ENCODE measurements around the gene GOLIM4.
"Not testable (repeated sequence)": the region's sequence is repeated elsewhere in the genome, so short reads cannot be mapped to it uniquely, and the experiment has no call there.

GOLIM4 gene

DNA sequence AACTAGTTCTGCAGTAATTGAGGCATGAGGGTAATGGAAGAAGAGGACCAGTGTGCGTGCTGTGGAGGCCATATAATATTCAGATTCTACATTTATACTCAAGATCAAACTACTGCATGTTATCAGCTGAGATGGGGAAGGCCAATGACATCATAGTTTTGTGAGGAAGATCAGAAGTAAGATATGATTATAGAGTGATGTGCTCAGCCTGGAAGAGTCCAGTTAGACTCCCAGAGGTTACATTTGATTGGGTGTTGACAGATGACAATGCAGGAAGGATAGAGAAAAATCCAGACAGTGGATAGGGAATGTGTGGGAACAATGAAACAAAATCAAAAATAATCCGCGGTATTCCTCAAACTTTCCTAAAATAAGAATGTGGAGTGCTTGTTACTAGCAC, 35.4 kb downstream of the GOLIM4 start:
- Histone ChIP-seq H3K9me3 (ENCODE audit: low read length) (peaks cover 5% of the 10 kb centered on the region), H3K4me1 (ENCODE audit: insufficient read depth, low read length) (peaks cover 6% of the 10 kb centered on the region)

DNA sequence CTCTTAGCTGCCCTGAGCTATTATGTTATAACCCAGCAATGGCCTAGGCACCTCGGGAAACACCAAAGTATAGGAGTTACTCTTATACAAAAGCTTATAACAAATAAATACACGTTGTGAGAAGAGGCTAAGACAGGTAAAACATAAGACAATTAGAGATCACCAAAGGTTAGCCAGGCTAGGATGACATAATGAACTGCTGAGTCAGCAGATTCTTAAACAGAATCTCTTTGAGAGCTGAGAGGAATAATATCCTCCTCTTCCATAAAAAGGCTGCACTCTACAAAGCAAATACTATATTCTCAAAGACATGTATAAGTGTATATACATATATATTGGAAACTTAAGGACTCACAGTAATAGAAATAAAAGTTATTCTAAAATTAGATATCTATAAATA, 37.2 kb downstream of the GOLIM4 start:
- Histone ChIP-seq H3K4me3 (ENCODE audit: low read length) (no peak overlapping the region), H2AFZ (ENCODE audit: low read depth, low read length) (no peak overlapping the region), H3K36me3 (ENCODE audit: insufficient read depth, low read length) (no peaks in the 10 kb centered on the region), H3K4me1 (ENCODE audit: insufficient read depth, low read length) (no peaks in the 10 kb centered on the region), H3K27me3 (ENCODE audit: insufficient read depth, low read length) (no peaks in the 10 kb centered on the region), H3K9me3 (ENCODE audit: low read length) (peaks cover 9% of the 10 kb centered on the region)

More for the DNA sequence above, 35.4 kb downstream of the GOLIM4 start:
- no peaks in the 10 kb centered on the region for H3K27me3 ChIP-seq (ENCODE audit: insufficient read depth, low read length)
- H3K4me3 ChIP-seq (ENCODE audit: low read length) = no peak overlapping the region
- H2AFZ ChIP-seq (ENCODE audit: low read depth, low read length) = no peak overlapping the region
- no peaks in the 10 kb centered on the region for H3K36me3 ChIP-seq (ENCODE audit: insufficient read depth, low read length)

DNA sequence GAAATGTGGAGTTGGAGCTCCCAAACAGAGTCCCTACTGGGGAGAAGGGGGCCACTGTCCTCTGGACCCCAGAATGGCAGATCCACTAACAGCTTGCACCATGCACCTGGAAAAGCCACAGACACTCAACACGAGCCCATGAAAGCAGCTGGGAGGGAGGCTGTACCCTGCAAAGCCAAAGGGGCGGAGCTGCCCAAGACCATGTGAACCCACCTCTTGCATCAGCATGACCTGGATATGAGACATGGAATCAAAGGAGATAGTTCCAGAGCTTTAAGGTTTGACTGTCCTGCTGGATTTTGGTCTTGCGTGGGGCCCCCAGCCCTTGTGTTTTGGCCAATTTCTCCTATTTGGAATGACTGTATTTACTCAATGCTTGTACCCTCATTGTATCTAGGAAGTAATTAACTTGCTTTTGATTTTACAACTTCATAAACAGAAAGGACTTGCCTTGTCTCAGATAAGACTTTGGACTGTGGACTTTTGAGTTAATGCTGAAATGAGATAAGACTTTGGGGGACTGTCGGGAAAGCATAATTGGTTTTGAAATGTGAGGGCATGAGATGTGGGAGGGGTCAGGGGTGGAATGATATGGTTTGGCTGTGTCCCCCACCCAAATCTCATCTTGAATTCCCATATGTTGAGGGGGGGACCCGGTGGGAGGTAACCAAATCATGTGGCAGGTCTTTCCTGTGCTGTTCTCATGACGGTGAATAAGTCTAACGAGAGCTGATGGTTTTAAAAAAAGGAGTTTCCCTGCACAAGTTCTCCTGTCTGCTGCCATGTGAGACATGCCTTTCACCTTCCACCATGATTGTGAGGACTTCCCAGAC, 39.1 kb downstream of the GOLIM4 start:
- not testable (repeated sequence) for H3K27me3 ChIP-seq (ENCODE audit: insufficient read depth, low read length)

DNA sequence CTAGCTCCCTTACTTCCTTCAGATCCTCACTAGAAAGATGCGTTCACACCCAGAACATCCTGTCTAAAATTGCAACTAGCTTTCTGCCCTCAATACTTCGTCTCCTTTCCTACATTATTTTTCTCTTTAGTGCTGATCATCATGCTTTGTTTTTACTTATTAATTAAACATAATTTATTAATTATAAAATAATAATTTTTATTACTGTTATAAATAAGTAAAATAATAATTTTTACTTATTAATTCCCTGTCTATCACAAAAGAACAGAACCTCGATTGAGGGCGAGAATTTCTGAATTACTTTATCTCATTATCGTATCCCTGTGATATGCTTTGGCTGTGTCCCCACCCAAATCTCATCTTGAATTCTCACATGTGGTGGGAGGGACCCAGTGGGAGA, 41.3 kb downstream of the GOLIM4 start:
- H3K36me3 ChIP-seq (ENCODE audit: insufficient read depth, low read length) = no peaks in the 10 kb centered on the region
- H2AFZ ChIP-seq (ENCODE audit: low read depth, low read length) = no peak overlapping the region
- peaks cover 9% of the 10 kb centered on the region for H3K9me3 ChIP-seq (ENCODE audit: low read length)
- no peak overlapping the region for H3K4me3 ChIP-seq (ENCODE audit: low read length)
- H3K4me1 ChIP-seq (ENCODE audit: insufficient read depth, low read length) = no peaks in the 10 kb centered on the region
- no peaks in the 10 kb centered on the region for H3K27me3 ChIP-seq (ENCODE audit: insufficient read depth, low read length)

More for the DNA sequence above, 39.1 kb downstream of the GOLIM4 start:
- H3K4me3 ChIP-seq (ENCODE audit: low read length); H2AFZ ChIP-seq (ENCODE audit: low read depth, low read length); H3K4me1 ChIP-seq (ENCODE audit: insufficient read depth, low read length); H3K36me3 ChIP-seq (ENCODE audit: insufficient read depth, low read length); H3K9me3 ChIP-seq (ENCODE audit: low read length): not testable (repeated sequence)

DNA sequence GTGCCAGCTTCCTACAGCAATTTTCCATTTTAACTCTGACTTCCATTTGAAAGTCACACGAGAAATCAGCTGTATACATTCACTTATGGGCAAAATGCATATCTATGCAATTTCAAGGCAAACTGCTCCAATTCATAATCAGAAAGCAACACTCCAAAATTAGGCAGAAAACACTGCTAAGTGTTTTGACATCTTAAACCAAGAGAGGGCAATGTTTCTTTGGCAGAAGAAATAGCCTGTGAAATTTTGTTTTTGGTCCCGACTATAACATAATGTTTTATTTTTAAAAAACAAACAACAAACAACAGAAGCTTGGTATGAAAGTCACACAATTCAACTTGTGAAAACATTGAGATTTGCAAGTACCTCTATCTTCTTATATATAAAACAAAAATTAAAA, 42.6 kb downstream of the GOLIM4 start:
- H2AFZ ChIP-seq (ENCODE audit: low read depth, low read length) = no peak overlapping the region

DNA sequence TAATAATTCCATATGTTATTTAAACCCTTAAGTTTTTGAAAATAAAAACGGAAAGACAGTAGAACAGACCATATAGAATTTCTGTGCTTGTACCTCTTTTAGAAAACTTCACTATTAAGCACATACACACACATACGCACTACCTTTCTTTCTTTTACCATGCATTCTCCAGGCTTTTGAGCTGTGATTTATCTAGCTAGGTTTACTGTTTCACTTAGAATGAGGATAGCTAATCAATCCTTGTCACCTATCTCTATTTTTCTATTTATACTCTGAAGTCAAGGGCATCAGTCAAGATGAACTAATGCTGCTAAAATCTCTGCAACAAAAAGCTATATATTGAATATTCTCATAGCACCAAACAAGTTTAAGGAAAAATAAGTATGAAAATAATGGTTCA, 43.2 kb downstream of the GOLIM4 start:
- Histone ChIP-seq H3K9me3 (ENCODE audit: low read length) (peaks cover 9% of the 10 kb centered on the region), H3K36me3 (ENCODE audit: insufficient read depth, low read length) (no peaks in the 10 kb centered on the region), H3K4me1 (ENCODE audit: insufficient read depth, low read length) (peaks cover 3% of the 10 kb centered on the region), H3K4me3 (ENCODE audit: low read length) (no peak overlapping the region), H3K27me3 (ENCODE audit: insufficient read depth, low read length) (no peaks in the 10 kb centered on the region), H2AFZ (ENCODE audit: low read depth, low read length) (no peak overlapping the region)

More for the DNA sequence above, 42.6 kb downstream of the GOLIM4 start:
- Histone ChIP-seq H3K36me3 (ENCODE audit: insufficient read depth, low read length) (no peaks in the 10 kb centered on the region), H3K4me3 (ENCODE audit: low read length) (no peak overlapping the region), H3K4me1 (ENCODE audit: insufficient read depth, low read length) (peaks cover 3% of the 10 kb centered on the region), H3K9me3 (ENCODE audit: low read length) (peaks cover 9% of the 10 kb centered on the region), H3K27me3 (ENCODE audit: insufficient read depth, low read length) (no peaks in the 10 kb centered on the region)

DNA sequence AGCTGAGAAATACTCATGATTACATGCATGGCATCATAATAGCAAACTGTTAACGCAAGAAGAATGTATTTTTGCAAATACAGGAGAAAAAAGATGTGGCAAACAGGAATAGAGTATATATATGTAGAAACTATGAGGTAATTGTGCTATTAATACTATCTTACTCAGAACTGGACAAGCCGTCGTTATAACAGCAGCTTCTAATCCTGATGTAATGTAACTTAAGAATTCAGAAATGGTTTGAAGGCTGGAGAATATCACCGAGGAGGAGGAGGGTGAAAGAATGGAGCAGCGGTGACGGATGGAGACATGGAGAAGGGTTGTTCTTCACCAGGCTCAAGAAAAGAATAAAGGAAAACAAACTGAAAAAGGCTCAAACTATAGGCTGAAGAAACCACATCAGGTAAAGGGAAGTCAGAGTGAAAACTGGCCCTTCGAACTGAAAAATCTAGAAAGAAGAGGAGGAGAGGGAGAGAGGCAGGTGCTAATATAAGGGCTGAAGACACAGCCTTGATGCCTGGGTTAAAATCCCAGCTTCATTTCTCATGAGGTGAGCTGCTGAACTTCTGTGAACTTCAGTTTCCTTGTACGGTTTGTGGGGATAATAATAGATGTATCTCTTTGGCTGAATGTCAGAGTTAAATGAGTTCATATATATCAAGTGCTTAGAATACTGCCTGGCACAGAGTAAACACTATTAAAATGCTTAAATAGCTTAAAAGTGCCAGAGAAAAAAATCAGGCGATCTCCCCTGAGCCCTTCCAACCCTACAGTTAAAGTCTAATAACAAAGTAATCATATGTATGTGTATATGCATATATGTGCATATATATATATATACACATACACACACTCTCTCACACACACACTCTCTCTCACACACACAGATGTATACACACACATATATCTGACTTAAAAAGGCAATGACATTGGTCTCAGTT, 43.9 kb downstream of the GOLIM4 start:
- peaks cover 3% of the 10 kb centered on the region for H3K4me1 ChIP-seq (ENCODE audit: insufficient read depth, low read length)
- H3K9me3 ChIP-seq (ENCODE audit: low read length) = peaks cover 7% of the 10 kb centered on the region
- H2AFZ ChIP-seq (ENCODE audit: low read depth, low read length) = no peak overlapping the region
- H3K27me3 ChIP-seq (ENCODE audit: insufficient read depth, low read length) = no peaks in the 10 kb centered on the region
- no peaks in the 10 kb centered on the region for H3K36me3 ChIP-seq (ENCODE audit: insufficient read depth, low read length)
- no peak overlapping the region for H3K4me3 ChIP-seq (ENCODE audit: low read length)

DNA sequence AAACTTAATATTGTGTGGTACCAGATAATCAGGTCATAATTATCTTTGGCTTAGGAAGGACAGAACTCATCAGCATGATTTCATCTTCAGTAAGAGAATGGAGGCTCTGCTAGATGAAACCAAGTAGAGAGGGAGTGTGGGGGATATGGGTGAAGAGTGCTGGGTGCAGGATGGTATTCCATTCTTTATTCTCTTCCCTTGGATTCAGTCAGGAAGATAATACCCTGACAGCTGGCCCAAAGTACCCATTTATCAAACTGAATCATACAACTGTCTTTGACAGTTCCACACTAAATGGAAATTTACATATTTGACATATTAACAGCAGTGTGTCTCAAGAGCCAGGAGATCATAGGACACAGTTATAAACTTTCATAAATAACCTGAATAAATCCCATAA, 44.7 kb downstream of the GOLIM4 start:
- H3K36me3 ChIP-seq (ENCODE audit: insufficient read depth, low read length) = no peaks in the 10 kb centered on the region
- no peak overlapping the region for H2AFZ ChIP-seq (ENCODE audit: low read depth, low read length)
- H3K4me1 ChIP-seq (ENCODE audit: insufficient read depth, low read length) = peaks cover 3% of the 10 kb centered on the region
- H3K4me3 ChIP-seq (ENCODE audit: low read length) = no peak overlapping the region
- H3K27me3 ChIP-seq (ENCODE audit: insufficient read depth, low read length) = no peaks in the 10 kb centered on the region
- peaks cover 4% of the 10 kb centered on the region for H3K9me3 ChIP-seq (ENCODE audit: low read length)

DNA sequence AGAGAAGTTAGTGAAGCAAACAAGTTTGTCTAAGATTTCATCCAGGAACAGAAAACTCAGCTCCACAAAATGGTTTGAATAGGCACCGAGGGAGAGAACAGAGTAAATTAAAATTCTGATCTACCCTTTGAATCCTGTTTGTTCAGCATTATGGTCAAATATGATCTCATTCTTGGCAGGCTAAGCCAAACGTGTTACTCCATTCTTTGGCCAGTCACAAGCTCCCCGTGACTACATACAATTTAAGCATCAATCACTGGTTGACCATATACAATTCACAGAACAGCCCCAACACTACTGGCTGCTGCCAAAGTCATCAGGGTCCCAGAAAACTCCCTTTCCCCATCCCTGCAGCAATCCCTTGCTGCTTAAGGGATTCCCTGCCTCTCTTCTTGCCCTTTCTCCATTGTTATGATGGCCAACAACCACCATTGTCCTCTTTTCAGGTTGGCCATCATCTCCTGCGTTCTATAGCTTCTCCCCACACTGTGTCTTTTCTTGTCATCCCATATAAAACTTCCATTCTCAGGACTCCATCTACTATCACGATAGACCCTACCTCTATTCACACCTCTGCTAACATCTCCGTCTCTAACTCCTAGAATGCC, 46.3 kb downstream of the GOLIM4 start:
- Histone ChIP-seq H3K4me1 (ENCODE audit: insufficient read depth, low read length) (peaks cover 3% of the 10 kb centered on the region), H2AFZ (ENCODE audit: low read depth, low read length) (no peak overlapping the region), H3K9me3 (ENCODE audit: low read length) (no peaks in the 10 kb centered on the region), H3K4me3 (ENCODE audit: low read length) (no peak overlapping the region), H3K27me3 (ENCODE audit: insufficient read depth, low read length) (no peaks in the 10 kb centered on the region), H3K36me3 (ENCODE audit: insufficient read depth, low read length) (no peaks in the 10 kb centered on the region)

DNA sequence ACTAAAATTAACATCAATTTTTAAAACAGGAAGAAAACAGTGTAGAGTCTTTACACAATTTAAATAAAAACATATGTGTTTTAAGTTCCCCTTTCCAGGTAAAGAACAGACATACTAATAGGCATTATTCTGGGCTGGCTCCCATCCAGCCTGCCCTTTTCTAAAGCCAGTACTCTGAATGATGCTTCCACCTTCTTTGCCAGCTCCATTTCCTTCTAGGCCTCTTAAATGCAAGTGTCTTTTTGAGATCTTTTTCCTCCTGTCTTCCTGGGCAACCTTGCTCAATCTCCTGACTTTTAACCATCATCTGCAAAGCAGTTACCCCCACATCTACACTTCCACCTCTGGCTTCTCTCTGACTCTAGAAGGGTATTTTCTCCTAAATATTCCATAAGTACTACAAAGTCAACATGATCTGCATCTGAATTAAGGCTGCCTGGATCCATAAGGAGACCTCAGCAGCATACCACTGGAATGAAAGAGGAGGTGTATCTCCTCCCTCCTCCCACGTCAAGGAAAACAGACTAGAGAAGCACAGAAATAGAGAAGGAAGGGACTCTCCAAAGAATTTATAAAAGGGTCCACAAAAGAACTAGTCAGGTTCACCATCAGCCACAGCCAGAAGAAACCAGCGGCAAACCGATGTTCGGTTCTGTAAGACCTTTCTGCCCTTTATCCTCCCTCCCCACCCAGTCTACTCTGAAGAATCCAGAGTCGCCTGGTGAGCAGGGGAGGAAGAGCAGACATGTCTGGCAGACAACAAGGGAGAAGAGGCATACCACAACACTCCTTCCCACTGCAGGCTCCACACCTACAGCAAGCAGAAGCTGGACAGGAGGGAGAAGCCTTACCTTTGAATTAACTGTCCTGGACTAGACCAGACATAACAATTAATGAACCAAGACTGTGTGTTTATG, 47.1 kb downstream of the GOLIM4 start:
- H3K27me3 ChIP-seq (ENCODE audit: insufficient read depth, low read length) = no peaks in the 10 kb centered on the region
- H3K4me3 ChIP-seq (ENCODE audit: low read length) = no peak overlapping the region
- H3K4me1 ChIP-seq (ENCODE audit: insufficient read depth, low read length) = peaks cover 3% of the 10 kb centered on the region
- no peaks in the 10 kb centered on the region for H3K9me3 ChIP-seq (ENCODE audit: low read length)
- peaks cover 5% of the 10 kb centered on the region for H3K36me3 ChIP-seq (ENCODE audit: insufficient read depth, low read length)
- no peak overlapping the region for H2AFZ ChIP-seq (ENCODE audit: low read depth, low read length)

DNA sequence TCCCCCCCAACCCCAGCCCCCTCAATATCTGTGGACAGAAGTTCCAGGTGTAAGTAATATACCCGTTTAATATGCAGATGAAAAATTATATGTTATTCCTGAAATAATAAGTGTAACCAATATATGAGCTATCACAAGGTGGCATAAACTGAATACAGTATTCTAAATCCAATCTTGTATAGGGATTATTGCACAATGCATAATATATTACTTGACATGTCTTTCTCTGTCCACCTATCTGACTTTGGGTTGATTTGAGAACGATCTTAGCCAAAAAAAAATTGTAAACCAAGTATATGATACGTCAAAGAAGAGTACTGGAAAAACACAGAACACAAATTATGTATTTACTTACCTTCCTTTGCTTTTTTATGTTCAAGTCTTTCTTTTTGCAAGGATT, 47.8 kb downstream of the GOLIM4 start:
- no peak overlapping the region for H2AFZ ChIP-seq (ENCODE audit: low read depth, low read length)
- no peak overlapping the region for H3K4me3 ChIP-seq (ENCODE audit: low read length)
- H3K36me3 ChIP-seq (ENCODE audit: insufficient read depth, low read length) = peaks cover 10% of the 10 kb centered on the region
- H3K4me1 ChIP-seq (ENCODE audit: insufficient read depth, low read length) = peaks cover 3% of the 10 kb centered on the region
- H3K9me3 ChIP-seq (ENCODE audit: low read length) = no peaks in the 10 kb centered on the region
- H3K27me3 ChIP-seq (ENCODE audit: insufficient read depth, low read length) = no peaks in the 10 kb centered on the region

DNA sequence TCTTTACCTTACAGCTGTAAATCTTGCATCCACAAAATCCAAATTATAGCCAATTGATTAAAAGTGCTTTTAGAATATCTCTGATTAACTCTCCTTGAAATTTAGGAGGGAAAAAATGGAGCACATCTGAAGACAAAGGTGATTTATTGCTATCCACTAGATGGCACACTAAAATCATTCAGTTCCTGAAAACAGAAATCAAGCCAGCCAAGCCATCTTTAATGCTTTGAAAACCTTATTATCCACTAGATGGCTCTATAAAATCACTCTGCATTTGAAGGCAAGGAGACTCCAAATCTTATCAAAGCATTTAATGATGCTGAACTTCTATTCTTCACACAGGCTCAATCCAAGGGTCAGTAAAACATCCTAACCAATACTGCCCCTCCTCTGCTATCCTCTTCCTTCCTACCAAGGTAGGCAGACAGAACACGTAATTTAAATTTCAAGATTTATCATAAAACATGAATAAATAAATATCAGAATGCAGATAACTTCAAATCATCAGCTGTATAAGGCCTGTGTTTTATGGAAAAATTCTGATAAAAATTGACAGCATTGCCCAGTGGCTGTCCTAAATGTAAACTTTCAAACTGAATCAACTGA, 48.4 kb downstream of the GOLIM4 start:
- Histone ChIP-seq H2AFZ (ENCODE audit: low read depth, low read length) (no peak overlapping the region), H3K4me3 (ENCODE audit: low read length) (no peak overlapping the region), H3K9me3 (ENCODE audit: low read length) (no peaks in the 10 kb centered on the region), H3K4me1 (ENCODE audit: insufficient read depth, low read length) (peaks cover 3% of the 10 kb centered on the region), H3K36me3 (ENCODE audit: insufficient read depth, low read length) (peaks cover 14% of the 10 kb centered on the region), H3K27me3 (ENCODE audit: insufficient read depth, low read length) (no peaks in the 10 kb centered on the region)
